A549 (cell line): Measurements from ENCODE around the gene MRPL33. TPM values are rescaled to one million over a fixed set of nuclear protein-coding genes. Genes with fewer than 3 reads are reported as not detected.

Experiments used
- ATAC-seq, 2 experiments: fragments of 200-7000 bp in 1 of 2; fragments of >200 bp in 1 of 2; cut with Nextera tagmentation in 1 of 2; cut with Tn5 transposase in 1 of 2; 3 replicates each; pipeline versions ENCODE4 v1.8.0 to v1.9.1; 2018 to 2020; ENCODE audit warnings: mild to moderate bottlenecking in 1 of 2, moderate library complexity in 1 of 2
- CTCF ChIA-PET: fragments of 300-600 bp; sonication (Branson Sonifier 250); formaldehyde crosslinking; extraction: SDS; loops from one replicate; lab custom pipeline; 2021; ENCODE audit warnings: antibody characterized with exemption, inconsistent platforms; lab: Yijun Ruan, JAX
- POLR2A ChIA-PET: fragments of 350-600 bp; formaldehyde crosslinking; extraction: SDS; loops from one replicate; lab custom pipeline; 2021; ENCODE audit warnings: antibody characterized with exemption, inconsistent platforms; lab: Yijun Ruan, JAX
- DNase-seq, 2 experiments: peaks; one replicate each; pipeline versions ENCODE4 v3.0.0 to v3.0.0-alpha.2; 2011 to 2016; ENCODE audit warnings: low read depth in 1 of 2, low spot score in 1 of 2
- FAIRE-seq: peaks from 2 replicates; lab custom pipeline; 2011; peaks lifted over from hg19 to GRCh38; lab: Jason Lieb, UNC
- H3K27ac ChIP-seq, 2 experiments: fragments of >200 bp; sonication (Bioruptor Twin); formaldehyde crosslinking; 3 replicates each; pipeline ENCODE4 v1.5.1; 2016 to 2017
- H3K4me1 ChIP-seq: fragments of >200 bp; sonication (Bioruptor Twin); formaldehyde crosslinking; 3 replicates; pipeline ENCODE4 v1.6.1; 2016
- H3K4me2 ChIP-seq: fragments of >200 bp; sonication (Bioruptor Twin); formaldehyde crosslinking; 3 replicates; pipeline ENCODE4 v1.6.1; 2016
- H3K4me3 ChIP-seq: fragments of >200 bp; sonication (Bioruptor Twin); formaldehyde crosslinking; 3 replicates; pipeline ENCODE4 v1.5.1; 2016
- H3K9me3 ChIP-seq: fragments of >200 bp; sonication (Bioruptor Twin); formaldehyde crosslinking; 3 replicates; pipeline ENCODE4 v1.6.1; 2016
- ATOH8 ChIP-seq: fragments of 250-450 bp; sonication (Bioruptor Pico); IDR thresholded peaks from 2 replicates; pipeline ENCODE4 v1.5.0; 2020; ENCODE audit warnings: low read depth, mild to moderate bottlenecking, moderate library complexity
- CEBPB ChIP-seq, 2 experiments: fragments of >200 bp in 1 of 2; sonication (Bioruptor Twin) in 1 of 2; formaldehyde crosslinking in 1 of 2; IDR thresholded peaks; 2 replicates each; pipeline ENCODE4 v1.6.1; 2012 to 2016
- CTCF ChIP-seq: fragments of >200 bp; sonication (Bioruptor Twin); formaldehyde crosslinking; IDR thresholded peaks from 3 replicates; pipeline ENCODE4 v1.5.1; 2016
- FOSL2 ChIP-seq, 2 experiments: fragments of 450-650 bp in 1 of 2; fragments of >200 bp in 1 of 2; sonication (Bioruptor Twin) in 1 of 2; formaldehyde crosslinking; IDR thresholded peaks; 2 replicates each; pipeline versions ENCODE4 v1.5.0 to v1.6.1; 2016 to 2020; ENCODE audit warnings: mild to moderate bottlenecking in 1 of 2, moderate library complexity in 1 of 2
- HDAC2 ChIP-seq: fragments of 200-600 bp; sonication (generic); IDR thresholded peaks from 2 replicates; pipeline ENCODE4 v1.6.1; 2016
- HEYL ChIP-seq: fragments of 250-450 bp; sonication (Bioruptor Pico); IDR thresholded peaks from 2 replicates; pipeline ENCODE4 v1.8.0; 2021; ENCODE audit warnings: mild to moderate bottlenecking, moderate library complexity
- HOXA7 ChIP-seq: fragments of 250-450 bp; sonication (Bioruptor Pico); IDR thresholded peaks from 2 replicates; pipeline ENCODE4 v1.5.0; 2020; ENCODE audit warnings: mild to moderate bottlenecking, moderate library complexity
- JUN ChIP-seq, 2 experiments: fragments of >200 bp; sonication (Bioruptor Twin); formaldehyde crosslinking; IDR thresholded peaks; 2 replicates in 1 of 2; 3 replicates in 1 of 2; pipeline ENCODE4 v1.6.1; 2016 to 2017
- JUNB ChIP-seq: fragments of >200 bp; sonication (Bioruptor Twin); formaldehyde crosslinking; IDR thresholded peaks from 2 replicates; pipeline ENCODE4 v1.6.1; 2016
- MAX ChIP-seq: IDR thresholded peaks from 2 replicates; pipeline ENCODE4 v1.6.1; 2012
- RAD21 ChIP-seq, 2 experiments: fragments of >200 bp in 1 of 2; sonication (Bioruptor Twin) in 1 of 2; formaldehyde crosslinking in 1 of 2; IDR thresholded peaks in 1 of 2; conservative IDR thresholded peaks in 1 of 2; 2 replicates in 1 of 2; 3 replicates in 1 of 2; pipeline ENCODE4 v1.6.1; 2012 to 2018; ENCODE audit warnings: inconsistent platforms in 1 of 2
- SMC3 ChIP-seq: fragments of >200 bp; sonication (Bioruptor Twin); formaldehyde crosslinking; IDR thresholded peaks from 3 replicates; pipeline ENCODE4 v1.6.1; 2018; ENCODE audit warnings: inconsistent platforms
- WGBS: methylation state at CpG from one replicate; pipeline ENCODE4 v1.1.6; 2017; ENCODE audit errors: missing lambda C conversion rate; 5-methylcytosine and 5-hydroxymethylcytosine counted together
- polyA plus RNA-seq, 4 experiments: library from polyadenylated mRNA; depleted of rRNA in 3 of 4; stranded (reverse); fragments of >200 nt; fragmentation: RNase III in 1 of 4; extraction: RNeasy Plus Mini Kit Qiagen cat#74134 plus additional on column Dnase treatment in 1 of 4; gene quantifications; 2 replicates in 3 of 4; 3 replicates in 1 of 4; pipeline ENCODE4 v1.2.3, GENCODE V29; 2011 to 2017
- TF ChIP-seq, protein P1 (sequence below): IDR thresholded peaks from 2 replicates; pipeline ENCODE4 v1.6.1; 2012; ENCODE audit warnings: low read depth, borderline replicate concordance
- TF ChIP-seq, protein P2 (sequence below): fragments of 200-600 bp; sonication (generic); IDR thresholded peaks from 2 replicates; pipeline ENCODE4 v1.6.1; 2016; ENCODE audit warnings: antibody characterized with exemption, mild to moderate bottlenecking, moderate library complexity

The MRPL33 gene
- polyA plus RNA-seq, 2 of the 4 experiments (the other 2 are of a cell fraction), result 287 to 497 TPM

- no peak overlapping the region for H3K4me3 ChIP-seq
- TF ChIP-seq HEYL (CRISPR knock-in tag) (no peak), HDAC2 (no peak), RAD21 (conservative IDR thresholded peaks at IDR 0.05 in 1 of 2, IDR thresholded peaks at IDR 0.05 in 1 of 2) (no peak)
- DNase-seq (no peak), ATAC-seq (no peak), FAIRE-seq (no peak)
- 91% methylated on average over 6 of the region's 6 CpGs for WGBS
- peak overlapping the region; percentile 74 to 82; a peak in 4 of 6 replicates for H3K27ac ChIP-seq
- ChIA-PET CTCF (interaction anchor here (0.7 to 6.5 kb wide), 4 partner anchors 8 to 702 kb away, joined by 3 to 56 read pairs (median 4); no protein-coding TSS in a partner anchor), POLR2A (interaction anchor here (0.7 kb wide), 1 partner anchor 646 kb away, joined by 8 read pairs; no protein-coding TSS in a partner anchor)
- H3K4me2 ChIP-seq, result no peak overlapping the region
- H3K4me1 ChIP-seq, result peaks cover 26% of the 10 kb centered on the region
- peaks cover 15% of the 10 kb centered on the region; the same call in 2 of the 3 replicates for H3K9me3 ChIP-seq
Measured at GRCh38 chr2:27751377-27751776, 20.1 kb upstream of the MRPL33 start.

DNA sequence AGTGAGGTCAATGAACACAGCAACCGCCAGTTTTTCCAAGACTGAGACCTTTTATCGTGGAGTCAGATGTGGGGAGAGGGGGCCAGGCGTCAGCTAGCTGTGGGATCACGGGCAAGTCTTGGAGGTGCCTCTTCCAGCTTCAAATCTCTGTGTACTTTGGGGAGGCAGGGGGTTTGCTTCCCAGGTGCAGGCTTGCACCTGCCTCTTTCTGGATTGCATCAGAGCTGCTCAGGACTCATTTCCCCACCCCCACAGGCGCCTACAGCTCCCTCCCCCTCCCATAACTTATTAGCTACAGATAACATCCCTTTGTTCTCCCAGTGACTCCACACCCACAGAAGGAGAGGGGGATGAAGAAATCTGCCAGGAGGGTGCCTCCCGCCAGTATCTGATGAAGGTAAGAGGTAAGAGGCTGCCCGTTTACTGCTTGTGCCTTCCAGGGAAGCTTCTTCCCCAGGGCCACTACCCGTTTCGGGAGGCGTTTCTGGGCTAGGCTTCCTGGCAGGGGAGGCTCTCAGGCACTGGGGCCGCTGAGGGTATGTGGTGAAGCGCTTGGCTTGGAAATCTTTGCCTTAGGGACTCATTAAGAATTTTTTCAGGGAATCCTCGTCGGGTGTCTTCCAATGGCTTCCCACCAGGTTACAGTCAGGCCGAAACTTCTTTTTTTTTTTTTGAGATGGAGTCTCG lies 18.8 kb upstream of the MRPL33 start:
- Histone ChIP-seq H3K27ac (peak overlapping the region; percentile 74 to 82; a peak in 5 of 6 replicates), H3K4me2 (peak overlapping the region; percentile 4; the same call in 1 of the 3 replicates), H3K4me1 (peaks cover 26% of the 10 kb centered on the region), H3K4me3 (no peak overlapping the region), H3K9me3 (peaks cover 15% of the 10 kb centered on the region; the same call in 2 of the 3 replicates)
- no peak for ATAC-seq
- FAIRE-seq, result no peak
- ChIA-PET CTCF (interaction anchor here (0.7 to 6.5 kb wide), 15 partner anchors 10 to 814 kb away, joined by 3 to 56 read pairs (median 5); no protein-coding TSS in a partner anchor), POLR2A (interaction anchor here (0.6 kb wide), 2 partner anchors 664 to 666 kb away, joined by 4 to 5 read pairs; no protein-coding TSS in a partner anchor)
- 84% methylated on average over 16 of the region's 16 CpGs for WGBS
- no peak for DNase-seq
- TF ChIP-seq FOSL2 (IDR thresholded peaks at IDR 0.05) (no peak), FOSL2 (CRISPR knock-in tag; IDR thresholded peaks at IDR 0.05) (no peak), JUNB (no peak), HOXA7 (CRISPR knock-in tag) (no peak), CEBPB (IDR thresholded peaks at IDR 0.05) (0 out of 4 replicates have a peak, but pooled peaks of 1 of the 2 experiments have one; percentile 35)

- POLR2A ChIA-PET, result interaction anchor here (0.5 to 1.6 kb wide), 4 partner anchors 31 to 638 kb away, joined by 3 to 5 read pairs (median 3); partner anchors contain the start of genes BABAM2, FOSL2 and RBKS
- peak overlapping the region; percentile 74 to 82 for H3K27ac ChIP-seq
- H3K4me1 ChIP-seq, result peaks cover 26% of the 10 kb centered on the region
- WGBS, result 7% methylated on average over 4 of the region's 4 CpGs
- ATAC-seq (peak; percentile 97 to 99), FAIRE-seq (no peak), DNase-seq (peak; percentile 53 to 85)
- no peak overlapping the region for H3K4me3 ChIP-seq
- peak overlapping the region; percentile 30 for H3K4me2 ChIP-seq
- CTCF ChIA-PET, result interaction anchor here (0.6 to 6.5 kb wide), 41 partner anchors 9 to 699 kb away, joined by 3 to 56 read pairs (median 4); partner anchors contain the start of gene MRPL33
- peaks cover 4% of the 10 kb centered on the region; the same call in 2 of the 3 replicates for H3K9me3 ChIP-seq
- TF ChIP-seq, protein P1, sequence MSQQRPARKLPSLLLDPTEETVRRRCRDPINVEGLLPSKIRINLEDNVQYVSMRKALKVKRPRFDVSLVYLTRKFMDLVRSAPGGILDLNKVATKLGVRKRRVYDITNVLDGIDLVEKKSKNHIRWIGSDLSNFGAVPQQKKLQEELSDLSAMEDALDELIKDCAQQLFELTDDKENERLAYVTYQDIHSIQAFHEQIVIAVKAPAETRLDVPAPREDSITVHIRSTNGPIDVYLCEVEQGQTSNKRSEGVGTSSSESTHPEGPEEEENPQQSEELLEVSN, result no peak
- peak; percentile 96 for TF ChIP-seq CTCF
- peak; percentile 98 to 100 for TF ChIP-seq RAD21 (conservative IDR thresholded peaks at IDR 0.05 in 1 of 2, IDR thresholded peaks at IDR 0.05 in 1 of 2)
- TF ChIP-seq MAX, result peak; percentile 70; the same call in 1 of the 2 replicates
- TF ChIP-seq JUN (IDR thresholded peaks at IDR 0.05), result peak in 1 of 2 experiments; percentile 45; a peak in 1 of 5 replicates
- TF ChIP-seq SMC3, result peak; percentile 97
- TF ChIP-seq, protein P2, sequence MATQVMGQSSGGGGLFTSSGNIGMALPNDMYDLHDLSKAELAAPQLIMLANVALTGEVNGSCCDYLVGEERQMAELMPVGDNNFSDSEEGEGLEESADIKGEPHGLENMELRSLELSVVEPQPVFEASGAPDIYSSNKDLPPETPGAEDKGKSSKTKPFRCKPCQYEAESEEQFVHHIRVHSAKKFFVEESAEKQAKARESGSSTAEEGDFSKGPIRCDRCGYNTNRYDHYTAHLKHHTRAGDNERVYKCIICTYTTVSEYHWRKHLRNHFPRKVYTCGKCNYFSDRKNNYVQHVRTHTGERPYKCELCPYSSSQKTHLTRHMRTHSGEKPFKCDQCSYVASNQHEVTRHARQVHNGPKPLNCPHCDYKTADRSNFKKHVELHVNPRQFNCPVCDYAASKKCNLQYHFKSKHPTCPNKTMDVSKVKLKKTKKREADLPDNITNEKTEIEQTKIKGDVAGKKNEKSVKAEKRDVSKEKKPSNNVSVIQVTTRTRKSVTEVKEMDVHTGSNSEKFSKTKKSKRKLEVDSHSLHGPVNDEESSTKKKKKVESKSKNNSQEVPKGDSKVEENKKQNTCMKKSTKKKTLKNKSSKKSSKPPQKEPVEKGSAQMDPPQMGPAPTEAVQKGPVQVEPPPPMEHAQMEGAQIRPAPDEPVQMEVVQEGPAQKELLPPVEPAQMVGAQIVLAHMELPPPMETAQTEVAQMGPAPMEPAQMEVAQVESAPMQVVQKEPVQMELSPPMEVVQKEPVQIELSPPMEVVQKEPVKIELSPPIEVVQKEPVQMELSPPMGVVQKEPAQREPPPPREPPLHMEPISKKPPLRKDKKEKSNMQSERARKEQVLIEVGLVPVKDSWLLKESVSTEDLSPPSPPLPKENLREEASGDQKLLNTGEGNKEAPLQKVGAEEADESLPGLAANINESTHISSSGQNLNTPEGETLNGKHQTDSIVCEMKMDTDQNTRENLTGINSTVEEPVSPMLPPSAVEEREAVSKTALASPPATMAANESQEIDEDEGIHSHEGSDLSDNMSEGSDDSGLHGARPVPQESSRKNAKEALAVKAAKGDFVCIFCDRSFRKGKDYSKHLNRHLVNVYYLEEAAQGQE, result no peak
- TF ChIP-seq ATOH8 (CRISPR knock-in tag), result no peak
- TF ChIP-seq, all 56 proteins: peak for 5
Measured at GRCh38 chr2:27754138-27754588, 17.4 kb upstream of the MRPL33 start.
